Brain microvascular endothelial cell (primary cell): ENCODE results near the gene SLC15A5.

Experiments used
- DNase-seq: peaks from one replicate; pipeline ENCODE4 v3.0.0-alpha.2; 2020
- H3K27ac ChIP-seq: fragments of 250-450 bp; sonication (Bioruptor Pico); 2 replicates; pipeline ENCODE4 v1.5.1; 2020; ENCODE audit warnings: mild to moderate bottlenecking, moderate library complexity
- H3K27me3 ChIP-seq: fragments of 250-450 bp; sonication (Bioruptor Pico); replicated peaks from 2 replicates; pipeline ENCODE4 v1.5.1; 2020; ENCODE audit warnings: mild to moderate bottlenecking
- H3K36me3 ChIP-seq: fragments of 250-450 bp; sonication (Bioruptor Pico); replicated peaks from 2 replicates; pipeline ENCODE4 v1.5.1; 2020; ENCODE audit warnings: mild to moderate bottlenecking
- H3K4me3 ChIP-seq: 2 replicates; pipeline ENCODE4 v1.5.1; 2011; ENCODE audit warnings: low read depth, mild to moderate bottlenecking, control low read depth, low read length, moderate library complexity
- in situ Hi-C: cut with HindIII; loops from 2 replicates; pipeline ENCODE4 v1.10.0; 2017; ENCODE audit warnings: low sequenced_read_pairs, low pct_ligation_motif_present
- TF ChIP-seq, protein P1 (sequence below): IDR thresholded peaks from 2 replicates; pipeline ENCODE4 v1.5.1; 2011; ENCODE audit warnings: low read depth, mild to moderate bottlenecking, moderate library complexity, low read length, control low read depth, inconsistent platforms; ENCODE audit errors: missing control alignments

Gene SLC15A5

DNA sequence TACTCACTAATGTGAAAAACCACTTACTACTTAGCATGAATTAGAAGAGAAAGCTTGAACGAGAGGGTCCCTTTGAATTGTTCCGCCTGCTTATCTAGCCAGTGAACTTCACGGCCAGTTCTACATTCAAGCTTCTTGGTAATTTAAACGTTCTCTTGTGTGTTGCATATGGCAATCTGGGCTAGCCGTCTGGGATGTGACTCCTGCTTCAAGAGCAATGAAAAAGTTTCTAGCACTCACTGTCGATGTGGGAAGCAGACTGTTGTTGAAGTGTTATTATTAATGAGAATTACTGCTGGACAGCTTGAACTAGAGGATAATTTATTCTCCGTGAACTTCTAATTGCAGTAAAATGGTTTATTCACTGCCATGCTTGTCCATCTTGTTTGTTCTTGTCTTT is 93.9 kb downstream of the SLC15A5 start:
- Histone ChIP-seq H3K36me3 (no peaks in the 10 kb centered on the region), H3K27ac (no peak overlapping the region), H3K4me3 (no peak overlapping the region), H3K27me3 (no peaks in the 10 kb centered on the region)
- DNase-seq = no peak
- TF ChIP-seq, protein P1, sequence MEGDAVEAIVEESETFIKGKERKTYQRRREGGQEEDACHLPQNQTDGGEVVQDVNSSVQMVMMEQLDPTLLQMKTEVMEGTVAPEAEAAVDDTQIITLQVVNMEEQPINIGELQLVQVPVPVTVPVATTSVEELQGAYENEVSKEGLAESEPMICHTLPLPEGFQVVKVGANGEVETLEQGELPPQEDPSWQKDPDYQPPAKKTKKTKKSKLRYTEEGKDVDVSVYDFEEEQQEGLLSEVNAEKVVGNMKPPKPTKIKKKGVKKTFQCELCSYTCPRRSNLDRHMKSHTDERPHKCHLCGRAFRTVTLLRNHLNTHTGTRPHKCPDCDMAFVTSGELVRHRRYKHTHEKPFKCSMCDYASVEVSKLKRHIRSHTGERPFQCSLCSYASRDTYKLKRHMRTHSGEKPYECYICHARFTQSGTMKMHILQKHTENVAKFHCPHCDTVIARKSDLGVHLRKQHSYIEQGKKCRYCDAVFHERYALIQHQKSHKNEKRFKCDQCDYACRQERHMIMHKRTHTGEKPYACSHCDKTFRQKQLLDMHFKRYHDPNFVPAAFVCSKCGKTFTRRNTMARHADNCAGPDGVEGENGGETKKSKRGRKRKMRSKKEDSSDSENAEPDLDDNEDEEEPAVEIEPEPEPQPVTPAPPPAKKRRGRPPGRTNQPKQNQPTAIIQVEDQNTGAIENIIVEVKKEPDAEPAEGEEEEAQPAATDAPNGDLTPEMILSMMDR = no peak
- in situ Hi-C loops = no loop called here

DNA sequence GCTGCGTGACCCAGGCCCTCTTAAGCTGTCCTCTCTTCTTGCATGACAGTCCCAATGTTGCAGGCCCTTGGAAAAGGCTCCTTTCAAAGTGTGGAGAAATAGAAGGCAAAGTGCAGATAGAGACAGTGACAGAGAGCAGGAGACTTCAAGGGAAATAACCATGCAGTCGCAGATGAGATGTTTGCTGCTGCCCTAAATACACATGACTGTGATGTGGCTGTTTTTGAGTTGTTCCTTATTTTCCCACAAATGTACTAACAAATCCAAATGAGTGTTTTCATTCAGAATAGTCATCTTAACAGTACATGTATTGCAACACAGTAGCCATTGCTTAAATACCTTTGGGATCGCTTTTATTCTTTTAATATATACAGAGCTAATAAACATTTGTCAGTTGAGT is 101.6 kb downstream of the SLC15A5 start:
- Histone ChIP-seq H3K36me3 (no peaks in the 10 kb centered on the region), H3K27me3 (no peaks in the 10 kb centered on the region), H3K27ac (no peak overlapping the region), H3K4me3 (no peak overlapping the region)
- in situ Hi-C loops = no loop called here
- TF ChIP-seq, protein P1 = no peak
- DNase-seq = no peak

GRCh38 chr12:16174282-16174681 is 103.2 kb downstream of the SLC15A5 start:
- no peak overlapping the region for H3K27ac ChIP-seq
- H3K4me3 ChIP-seq = no peak overlapping the region
- DNase-seq = no peak
- TF ChIP-seq, protein P1 = no peak
- H3K36me3 ChIP-seq = no peaks in the 10 kb centered on the region
- in situ Hi-C loops = no loop called here
- no peaks in the 10 kb centered on the region for H3K27me3 ChIP-seq

DNA sequence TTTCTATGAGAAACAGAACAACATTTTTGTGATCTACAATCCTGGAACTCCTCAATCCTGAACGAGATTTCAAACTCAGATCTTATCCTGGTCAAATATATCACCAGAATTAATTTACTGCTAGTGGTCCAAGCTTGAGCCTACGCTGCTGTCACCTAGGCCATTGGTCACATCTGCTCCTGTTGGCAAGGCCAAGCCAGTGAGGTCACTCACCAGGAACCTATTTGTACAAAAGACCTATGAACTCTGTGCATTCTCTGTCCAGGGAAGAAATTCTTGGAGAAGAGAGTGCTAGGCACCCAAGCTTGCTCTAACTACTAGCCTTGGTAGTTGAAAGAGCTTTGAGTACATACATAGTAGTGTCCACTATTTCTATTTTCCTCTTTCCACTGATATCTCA is 106.1 kb downstream of the SLC15A5 start:
- TF ChIP-seq, protein P1 = no peak
- in situ Hi-C loops = no loop called here
- Histone ChIP-seq H3K27ac (no peak overlapping the region), H3K27me3 (no peaks in the 10 kb centered on the region), H3K4me3 (no peak overlapping the region), H3K36me3 (no peaks in the 10 kb centered on the region)
- no peak for DNase-seq

GRCh38 chr12:16168078-16168477 is 109.4 kb downstream of the SLC15A5 start:
- H3K36me3 ChIP-seq = no peaks in the 10 kb centered on the region
- no peaks in the 10 kb centered on the region for H3K27me3 ChIP-seq
- no peak overlapping the region for H3K4me3 ChIP-seq
- no peak for DNase-seq
- TF ChIP-seq, protein P1 = no peak
- H3K27ac ChIP-seq = no peak overlapping the region
- in situ Hi-C loops = no loop called here
